GM23248 (cell line): ENCODE results near the gene RPS16.

ENCODE experiments used
- EZH2 ChIP-seq: fragments of 200-600 bp; sonication (generic); IDR thresholded peaks from 2 replicates; pipeline ENCODE4 v1.6.1; 2018; ENCODE audit warnings: antibody characterized with exemption, mild to moderate bottlenecking; ENCODE audit not compliant: insufficient read depth, poor library complexity, severe bottlenecking
- EZH2phosphoT487 ChIP-seq: fragments of 200-600 bp; sonication (generic); IDR thresholded peaks from 2 replicates; pipeline ENCODE4 v1.6.1; 2018; ENCODE audit warnings: antibody characterized with exemption, moderate library complexity, mild to moderate bottlenecking, low read depth; ENCODE audit not compliant: insufficient read depth

- TF ChIP-seq EZH2phosphoT487 (no peak), EZH2 (no peak)
Observed at GRCh38 chr19:39390751-39391437, 44.9 kb downstream of the RPS16 start, which contains the start of the genes MED29 and PAF1.
